GM21529 (cell line): ENCODE results near the gene KIRREL3.

Experiments used
- ATAC-seq: cut with Tn5 transposase; IDR thresholded peaks from one replicate; pipeline ENCODE4 v1.9.1; 2021; ENCODE audit not compliant: unreplicated experiment

Gene KIRREL3

DNA sequence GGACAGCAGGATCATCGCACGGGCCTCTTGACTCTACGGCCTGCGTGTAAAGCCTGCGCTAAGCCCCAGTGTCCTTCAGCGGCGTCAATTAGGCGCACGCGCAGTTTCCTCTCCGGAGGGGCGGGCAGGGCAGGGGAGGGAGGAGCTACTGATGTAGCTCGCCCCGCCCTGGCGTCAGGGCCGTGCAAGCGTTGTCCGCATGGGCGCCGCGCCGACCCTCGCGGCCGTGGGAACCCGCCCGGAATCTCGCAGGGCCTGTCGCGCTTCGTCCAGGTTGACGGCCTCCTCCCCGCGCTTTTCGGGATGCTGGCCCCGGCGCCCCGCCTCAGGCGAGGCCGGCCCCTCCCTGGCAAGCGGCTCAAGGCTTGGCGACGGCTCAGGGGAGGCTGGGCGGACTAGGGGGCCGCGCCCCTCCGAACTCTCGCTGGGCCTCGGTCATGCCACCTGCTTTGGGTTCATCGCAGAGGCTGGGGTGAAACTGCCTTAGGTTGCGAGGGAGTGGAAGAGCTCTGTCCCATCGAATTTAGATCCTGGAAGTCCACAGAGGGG, 584.0 kb downstream of the KIRREL3 start:
- peak; percentile 82 for ATAC-seq

DNA sequence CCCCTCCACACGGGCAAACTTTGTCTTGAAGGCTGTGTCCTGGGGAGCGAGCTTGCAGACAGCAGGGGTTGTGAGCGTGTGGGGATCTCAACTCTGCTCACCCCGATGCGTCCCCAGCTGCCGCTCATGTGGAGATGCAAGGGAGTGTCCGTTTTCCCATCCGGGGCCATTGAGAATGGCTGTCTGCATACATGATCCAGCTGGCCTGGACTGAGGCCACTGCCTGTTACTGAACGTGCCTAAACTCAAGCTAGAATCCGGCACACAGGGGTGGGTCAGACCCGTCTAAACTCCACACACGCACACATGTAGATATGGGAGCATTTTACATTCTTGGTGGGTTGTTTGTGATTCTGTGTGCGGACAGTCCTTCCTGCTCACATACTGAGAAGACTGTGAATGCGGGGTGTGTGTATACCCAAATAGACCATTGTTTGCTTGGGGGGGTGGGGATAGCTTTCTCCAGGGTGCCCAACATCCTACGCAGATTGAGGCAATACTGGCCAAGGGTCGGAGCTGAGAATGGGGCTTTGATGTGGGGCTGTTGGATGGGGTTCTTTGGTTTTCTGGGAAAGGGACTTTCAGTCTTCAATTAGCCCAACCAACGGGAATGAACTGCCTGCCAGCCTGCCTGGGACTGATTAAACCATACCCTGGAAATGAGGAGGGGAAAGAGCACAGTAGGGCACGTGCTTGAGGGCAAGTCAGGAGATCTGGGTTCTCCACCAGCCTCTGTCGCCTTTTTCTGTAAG, 584.7 kb downstream of the KIRREL3 start:
- ATAC-seq: no peak

DNA sequence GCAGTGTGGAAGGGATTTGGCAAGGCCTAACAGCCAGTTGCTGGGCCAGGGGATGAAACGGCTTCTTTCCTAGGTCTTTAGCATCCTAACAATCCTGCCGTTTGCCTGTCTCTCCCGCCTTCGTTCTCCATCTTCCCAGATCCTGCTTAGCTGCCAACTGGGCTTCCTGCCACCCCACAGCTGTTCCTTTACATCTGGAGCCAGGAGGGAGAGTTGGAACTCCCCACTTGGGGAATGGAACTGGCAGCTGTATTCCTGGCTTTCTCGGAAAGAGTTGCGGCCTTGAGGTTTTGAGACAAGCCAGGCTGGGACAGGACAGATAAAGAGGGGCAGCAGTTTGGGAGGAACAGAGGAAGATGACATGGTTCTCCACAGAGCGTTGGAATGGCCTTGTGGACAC, 585.4 kb downstream of the KIRREL3 start:
- no peak for ATAC-seq

DNA sequence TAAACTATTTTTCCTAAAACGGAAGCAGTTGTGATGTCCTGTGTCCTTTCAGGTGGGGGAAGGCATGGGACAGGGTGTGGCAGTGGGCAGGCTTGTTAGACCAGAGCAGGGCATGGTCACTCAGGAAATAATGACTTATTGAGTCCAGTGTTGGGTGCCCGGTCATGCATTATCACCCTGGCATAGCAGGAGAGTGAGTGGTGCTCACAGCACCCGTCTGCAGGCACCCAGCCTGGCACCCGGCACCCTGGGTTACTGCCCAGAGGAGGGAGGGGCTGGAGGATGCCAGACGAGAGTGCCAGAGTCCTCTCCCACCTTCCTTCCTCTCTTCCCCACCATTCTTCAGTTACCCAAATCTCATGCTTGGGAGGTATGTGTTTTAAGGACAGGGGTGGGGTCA, 586.0 kb downstream of the KIRREL3 start:
- ATAC-seq: no peak

DNA sequence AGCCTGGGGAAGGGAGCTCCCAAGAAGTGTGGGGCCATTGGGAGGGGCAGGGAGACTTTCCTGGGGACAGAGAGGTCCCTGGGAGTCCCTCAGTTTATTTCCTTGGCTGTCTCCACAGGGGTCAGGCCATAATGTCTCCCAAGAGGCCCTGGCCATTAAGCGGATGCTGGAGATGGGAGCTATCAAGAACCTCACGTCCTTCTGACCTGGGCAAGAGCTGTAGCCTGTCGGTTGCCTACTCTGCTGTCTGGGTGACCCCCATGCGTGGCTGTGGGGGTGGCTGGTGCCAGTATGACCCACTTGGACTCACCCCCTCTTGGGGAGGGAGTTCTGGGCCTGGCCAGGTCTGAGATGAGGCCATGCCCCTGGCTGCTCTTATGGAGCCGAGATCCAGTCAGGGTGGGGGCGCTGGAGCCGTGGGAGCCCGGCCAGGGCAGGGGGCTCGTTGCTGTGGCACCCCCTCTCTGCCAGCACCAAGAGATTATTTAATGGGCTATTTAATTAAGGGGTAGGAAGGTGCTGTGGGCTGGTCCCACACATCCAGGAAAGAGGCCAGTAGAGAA, 586.6 kb downstream of the KIRREL3 start:
- no peak for ATAC-seq

DNA sequence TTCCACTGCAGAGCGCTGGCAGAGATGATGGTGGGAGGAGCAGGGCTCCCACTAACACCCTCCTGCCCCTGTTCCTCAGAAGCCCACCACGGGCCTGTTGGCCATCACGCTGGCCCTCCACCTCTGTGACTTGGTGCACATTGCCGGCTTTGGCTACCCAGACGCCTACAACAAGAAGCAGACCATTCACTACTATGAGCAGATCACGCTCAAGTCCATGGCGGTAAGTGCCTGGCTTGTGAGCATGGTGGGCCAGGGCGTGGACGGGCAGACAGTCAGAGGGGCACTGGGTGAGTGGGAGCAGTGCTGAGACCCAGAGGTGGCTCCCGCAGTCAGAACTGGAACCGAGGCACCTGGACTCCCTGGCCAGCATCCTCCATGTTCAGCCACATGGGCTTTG, 587.1 kb downstream of the KIRREL3 start:
- ATAC-seq: no peak

DNA sequence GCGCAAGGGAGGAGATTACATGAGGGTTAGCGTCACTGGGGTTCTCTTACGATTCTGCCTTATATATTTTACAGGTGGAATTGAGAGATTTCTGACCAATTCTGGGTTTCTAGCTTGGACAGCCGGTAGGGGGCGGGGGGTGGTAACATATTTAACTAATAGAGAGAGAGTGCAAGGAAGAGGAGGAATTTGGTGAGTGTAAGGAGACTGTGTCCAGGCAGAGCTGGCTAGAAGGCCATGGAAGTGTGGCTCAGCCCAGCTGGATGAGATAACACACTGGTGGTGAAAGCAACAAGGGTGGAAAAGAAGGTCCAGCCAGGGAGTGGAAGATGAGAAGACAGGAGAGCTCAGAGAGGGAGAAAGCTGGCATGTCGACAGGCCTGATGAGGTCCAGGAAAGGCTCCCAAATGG, 588.6 kb downstream of the KIRREL3 start:
- ATAC-seq: no peak

DNA sequence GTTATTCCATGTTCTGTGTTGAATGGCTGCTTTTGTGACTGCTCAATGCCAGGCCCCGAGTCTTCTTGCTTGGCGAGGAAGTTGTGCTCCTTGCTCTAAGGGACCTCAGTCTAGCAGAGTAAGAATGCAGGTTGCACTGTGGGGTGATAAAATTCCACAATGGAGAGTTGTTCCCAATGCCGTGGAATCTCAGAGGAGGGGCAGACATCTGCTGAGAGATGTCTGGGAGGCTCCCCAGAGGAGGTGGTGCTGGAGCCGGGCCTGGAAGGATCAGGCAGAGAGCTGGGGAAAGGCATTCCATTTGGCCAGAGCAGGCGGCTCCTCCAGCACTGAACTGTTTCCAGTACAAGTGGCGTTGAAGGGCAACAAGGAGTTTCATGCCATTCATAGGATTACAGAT, 589.9 kb downstream of the KIRREL3 start:
- no peak for ATAC-seq

DNA sequence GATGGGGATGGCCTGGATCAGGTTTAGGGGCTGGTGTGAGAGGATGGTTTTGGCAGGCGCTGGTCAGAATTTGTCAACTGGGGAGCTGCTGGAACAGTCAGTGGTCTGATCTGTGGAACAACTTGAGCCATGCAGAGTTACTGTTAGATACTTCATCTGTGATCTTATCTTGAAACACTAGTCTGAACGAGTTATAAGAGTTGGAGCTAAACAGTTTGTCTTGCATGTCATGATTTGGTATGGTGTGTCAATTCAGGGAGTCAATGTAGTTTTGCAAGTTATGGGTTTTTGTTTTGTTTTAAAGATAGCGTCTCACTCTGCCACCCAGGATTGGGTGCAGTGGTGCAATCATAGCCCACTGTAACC, 591.0 kb downstream of the KIRREL3 start:
- no peak for ATAC-seq

DNA sequence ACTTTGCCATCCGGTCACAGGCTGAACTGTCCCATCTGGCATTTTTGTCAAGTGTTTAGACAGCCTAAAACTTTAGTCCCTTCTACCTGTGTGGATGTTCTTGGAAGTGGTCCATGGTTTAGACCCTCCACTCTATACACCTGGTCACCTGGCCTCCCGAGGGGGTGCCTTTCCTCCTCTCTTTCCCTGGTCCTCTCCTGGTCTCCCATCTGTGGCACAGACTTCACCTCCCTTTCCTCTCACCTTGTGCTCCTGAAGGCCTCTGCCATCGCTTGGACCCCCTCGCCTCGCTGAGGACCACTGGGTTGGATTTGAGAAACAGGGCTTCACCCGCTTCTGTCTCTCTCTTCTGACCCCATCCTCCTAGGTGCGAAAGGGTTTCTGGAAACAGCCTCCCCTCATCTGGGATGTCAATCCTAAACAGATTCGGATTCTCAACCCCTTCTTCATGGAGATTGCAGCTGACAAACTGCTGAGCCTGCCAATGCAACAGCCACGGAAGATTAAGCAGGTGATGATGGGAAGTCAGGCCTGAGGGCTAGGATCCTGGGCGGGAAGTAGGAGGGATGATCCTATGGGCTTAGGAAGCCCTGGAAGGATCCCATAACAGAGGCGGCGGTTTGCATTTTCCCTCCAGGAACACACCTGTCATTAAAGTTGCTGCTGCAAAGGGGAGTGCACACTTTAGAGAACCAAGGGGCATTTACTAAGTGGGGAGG, 591.5 kb downstream of the KIRREL3 start:
- no peak for ATAC-seq

DNA sequence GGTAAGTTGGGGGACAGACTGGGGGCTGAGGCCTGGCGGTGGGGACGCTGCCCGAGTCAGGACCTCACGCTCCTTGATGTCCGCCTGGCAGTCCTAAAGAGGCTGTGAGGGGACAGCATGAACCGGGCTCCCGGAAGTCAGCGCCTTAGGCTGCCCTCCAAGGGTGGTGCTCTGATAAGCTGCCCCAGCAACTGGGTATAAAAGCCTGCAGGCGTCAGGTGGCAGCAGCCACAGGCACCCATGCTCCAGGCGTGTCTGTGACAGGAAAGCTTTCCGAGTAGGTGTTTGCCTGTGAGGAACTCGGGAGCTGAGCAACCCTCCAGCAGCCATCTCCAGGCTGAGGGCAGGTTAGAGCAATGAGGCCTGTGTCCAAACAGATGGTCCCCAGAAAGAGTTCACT, 592.1 kb downstream of the KIRREL3 start:
- ATAC-seq: no peak

DNA sequence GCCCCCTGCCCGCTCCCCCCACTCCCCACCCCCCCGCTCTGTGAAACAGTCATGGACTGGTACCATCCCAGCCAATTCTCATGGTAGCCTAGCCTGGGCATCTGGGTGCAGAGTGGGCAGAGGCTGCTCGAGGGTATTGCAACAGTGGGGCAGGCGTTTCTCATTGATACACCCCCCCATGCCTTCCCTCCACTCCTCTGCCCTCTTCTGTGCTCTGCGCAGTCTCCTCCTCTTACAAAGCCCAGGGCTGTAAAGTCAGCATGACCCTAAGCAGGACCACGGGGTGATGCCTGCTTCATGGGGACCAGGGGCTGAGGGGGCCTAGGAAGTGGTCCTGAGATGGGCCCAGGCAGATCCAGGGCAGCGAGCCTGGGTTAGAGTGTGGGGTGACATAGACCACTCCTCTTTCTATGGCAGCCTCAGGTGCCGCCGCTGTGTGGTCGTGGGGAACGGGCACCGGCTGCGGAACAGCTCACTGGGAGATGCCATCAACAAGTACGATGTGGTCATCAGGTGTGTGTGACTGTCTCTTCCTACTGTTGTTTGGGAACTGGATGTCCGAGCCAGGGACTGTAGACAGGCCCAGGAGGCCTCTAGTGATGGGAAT, 592.8 kb downstream of the KIRREL3 start:
- no peak for ATAC-seq

DNA sequence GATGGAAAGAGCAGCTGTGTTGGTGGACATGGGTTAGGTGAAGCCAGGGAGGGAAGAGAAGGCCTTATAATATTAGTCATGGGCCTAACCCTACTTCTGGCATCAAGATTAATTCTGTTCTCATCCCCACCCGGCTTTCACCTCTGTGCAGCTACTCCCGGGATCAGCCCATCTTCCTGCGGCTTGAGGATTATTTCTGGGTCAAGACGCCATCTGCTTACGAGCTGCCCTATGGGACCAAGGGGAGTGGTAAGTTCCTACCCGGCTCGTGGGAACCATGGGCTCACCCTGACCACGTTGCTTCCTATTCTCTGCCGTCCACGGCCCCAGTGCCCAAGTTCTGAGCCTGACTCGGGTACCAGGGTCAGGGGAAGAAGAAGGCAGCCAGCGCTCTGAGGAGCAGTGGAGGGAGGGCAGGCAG, 593.5 kb downstream of the KIRREL3 start:
- ATAC-seq: no peak

DNA sequence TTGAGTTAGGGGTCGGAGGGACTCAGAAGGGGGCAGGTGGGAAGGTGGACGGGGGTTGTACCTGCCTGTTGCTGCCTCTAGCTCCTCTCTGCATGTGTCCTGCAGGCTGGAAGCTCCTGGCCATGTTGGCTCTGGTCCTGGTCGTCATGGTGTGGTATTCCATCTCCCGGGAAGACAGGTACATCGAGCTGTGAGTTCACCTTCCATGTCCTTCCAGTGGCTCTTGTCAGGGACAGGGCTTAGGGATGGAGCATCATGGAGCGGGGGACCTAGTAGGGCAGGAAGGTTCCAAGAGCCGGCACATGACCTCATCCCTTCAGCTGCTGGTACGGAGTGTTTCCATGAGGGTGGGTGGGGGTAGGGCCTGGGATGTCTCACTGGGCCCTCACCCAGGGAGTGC, 594.2 kb downstream of the KIRREL3 start:
- no peak for ATAC-seq

DNA sequence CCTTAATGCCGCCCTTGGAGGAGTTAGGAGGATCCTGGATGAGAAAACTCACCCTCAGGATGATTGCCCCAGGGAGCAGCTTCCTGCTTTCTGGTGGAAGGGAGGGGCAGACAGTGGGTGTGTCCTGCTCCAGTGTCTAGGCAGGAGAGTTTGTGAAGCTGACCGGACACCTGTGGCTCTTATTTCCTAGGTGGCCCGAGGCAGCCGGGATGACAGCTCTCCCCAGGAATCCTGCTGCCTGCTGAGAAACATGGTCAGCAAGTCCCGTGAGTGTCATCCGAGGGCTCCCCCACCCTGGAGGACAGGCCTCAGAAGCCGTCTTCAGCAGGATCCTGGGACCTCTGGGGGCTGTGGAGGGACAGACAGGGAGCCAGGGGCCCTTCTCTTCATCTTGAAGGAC, 594.7 kb downstream of the KIRREL3 start:
- ATAC-seq: no peak

DNA sequence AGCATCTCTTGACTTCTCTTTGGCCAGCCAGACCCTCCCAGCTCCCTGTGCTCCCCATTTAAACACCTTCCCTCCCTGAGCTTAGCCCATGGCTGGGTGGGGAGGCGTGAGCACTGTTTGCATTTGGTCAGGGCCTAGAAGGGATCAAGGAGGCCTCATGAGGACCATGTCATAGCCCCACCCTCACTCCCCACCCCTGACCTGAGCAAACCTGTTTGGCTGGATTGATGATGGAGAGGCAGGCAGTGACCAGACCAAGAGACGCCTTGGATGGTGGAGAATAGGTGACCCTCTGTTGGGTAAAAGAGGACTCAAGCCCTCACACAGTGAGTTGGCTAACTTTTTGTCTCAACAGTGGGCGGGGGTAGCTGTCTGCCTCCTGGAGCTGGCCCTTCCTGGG, 595.2 kb downstream of the KIRREL3 start:
- no peak for ATAC-seq

DNA sequence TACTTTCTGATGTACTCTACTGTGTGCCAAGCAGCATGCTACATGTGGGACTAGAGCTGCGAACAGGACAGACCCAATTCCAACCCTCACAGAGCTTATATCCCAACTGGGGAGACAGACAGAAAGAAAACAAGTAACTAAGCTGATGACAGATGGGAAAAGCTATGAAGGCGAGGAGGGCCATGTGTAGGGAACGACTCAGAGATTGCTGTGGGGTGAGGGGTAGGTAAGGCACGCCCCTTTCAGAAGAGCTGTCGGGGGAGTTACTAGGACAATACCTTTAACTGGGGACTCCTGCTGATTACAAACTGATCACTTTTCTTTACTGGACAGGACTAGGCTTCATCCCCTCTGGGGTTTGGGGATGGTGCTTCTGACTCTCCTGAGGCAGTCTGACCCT, 596.2 kb downstream of the KIRREL3 start:
- ATAC-seq: no peak

DNA sequence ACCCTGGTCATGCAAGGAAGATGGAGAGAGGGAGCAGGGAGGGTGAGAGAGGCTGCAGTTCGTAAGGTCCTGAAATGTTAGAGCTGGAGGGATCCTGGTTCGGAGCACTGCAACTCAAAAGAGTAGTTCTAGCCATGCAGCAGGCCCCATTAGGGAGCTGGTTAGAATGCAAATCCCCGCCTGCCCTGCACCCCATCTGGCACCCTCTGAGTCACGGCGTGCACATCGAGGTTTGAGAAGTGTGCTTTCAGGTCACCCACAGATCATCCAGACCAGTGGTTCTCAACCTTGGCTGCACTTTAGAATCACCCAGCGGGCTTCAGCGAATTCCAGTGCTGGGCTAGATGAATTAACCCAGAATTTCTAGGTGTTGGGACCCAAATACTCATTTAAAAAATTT, 596.9 kb downstream of the KIRREL3 start:
- ATAC-seq: peak; percentile 98

DNA sequence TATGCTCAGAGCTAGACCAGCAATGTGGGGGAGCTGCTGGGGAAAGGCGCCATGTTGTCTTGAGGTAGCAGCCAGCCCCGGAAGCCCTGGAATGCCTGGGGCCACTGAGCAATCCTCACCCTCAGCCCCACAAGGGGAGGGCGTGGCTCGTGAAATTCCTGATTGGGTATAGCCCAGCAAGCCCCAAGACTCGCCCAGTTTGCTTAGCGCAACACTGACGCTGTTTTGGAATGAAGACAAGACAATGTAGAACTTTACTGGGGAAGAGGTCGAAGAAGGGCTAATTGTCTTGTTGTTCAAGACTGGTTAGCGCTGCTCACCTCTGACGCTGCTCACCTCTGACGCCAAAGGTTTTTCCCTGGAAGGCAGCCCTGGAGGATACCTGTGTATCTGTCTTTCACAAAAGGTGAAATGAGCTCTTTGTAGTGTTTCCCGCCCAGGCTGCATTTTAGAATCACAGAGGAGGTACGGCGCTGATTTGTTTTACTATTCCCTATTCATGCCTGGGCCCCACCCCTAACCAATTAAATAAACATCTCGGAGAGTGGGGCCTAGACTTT, 597.5 kb downstream of the KIRREL3 start:
- no peak for ATAC-seq

DNA sequence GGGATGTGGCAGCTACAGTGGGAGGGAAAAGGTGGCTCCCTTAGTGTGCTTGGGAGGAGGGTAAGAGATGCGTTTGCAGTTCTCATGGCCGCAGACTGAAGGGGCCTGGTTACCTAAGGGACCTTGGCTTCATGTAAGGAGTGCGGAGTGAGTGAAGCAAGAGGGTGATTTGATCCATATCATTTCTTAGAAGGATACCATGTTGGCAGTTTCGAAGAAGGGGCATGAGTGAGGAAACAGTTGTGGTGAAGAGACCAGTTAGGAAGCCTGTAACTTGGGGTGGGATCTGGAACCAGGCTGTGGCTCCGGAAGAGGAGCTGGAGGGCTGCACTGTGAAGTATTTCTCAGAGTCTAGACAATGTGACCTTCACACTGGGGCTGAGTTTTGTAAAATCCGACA, 600.1 kb downstream of the KIRREL3 start:
- ATAC-seq: no peak

DNA sequence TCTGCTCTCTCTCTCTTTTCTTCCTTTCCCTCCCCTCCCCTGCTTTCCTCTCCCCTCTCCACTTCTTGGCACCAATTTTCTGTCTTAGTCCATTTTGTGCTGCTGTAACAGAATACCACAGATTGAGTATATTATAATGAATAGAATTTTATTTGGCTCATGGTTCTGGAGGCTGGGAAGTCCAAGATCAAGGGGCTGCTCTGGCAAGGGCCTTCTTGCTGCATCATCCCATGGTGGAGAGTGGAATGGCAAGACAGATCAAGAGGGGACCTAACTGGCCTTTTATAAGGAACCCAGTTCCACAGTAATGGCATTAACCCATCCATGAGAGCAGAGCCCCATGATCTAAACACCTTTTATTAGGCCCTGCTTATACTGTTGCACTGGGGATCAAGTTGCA, 600.6 kb downstream of the KIRREL3 start:
- ATAC-seq: no peak
